Thyroid gland (tissue), 4 donors: ENCODE results near the gene HOXC4. TPM values are rescaled to one million over a fixed set of nuclear protein-coding genes. Genes with fewer than 3 reads are reported as not detected.
"Not testable (repeated sequence)": the region's sequence is repeated elsewhere in the genome, so short reads cannot be mapped to it uniquely, and the experiment has no call there.

Experiments used
- DNase-seq, 2 donors: peaks; one replicate each; pipeline ENCODE4 v3.0.0-alpha.2; 2019
- H3K27ac ChIP-seq, 3 donors: fragments of 200-600 bp; sonication (generic); 1 replicate in 2 of 3; 2 replicates in 1 of 3; pipeline ENCODE4 v1.5.1; 2016 to 2019; ENCODE audit warnings: mild to moderate bottlenecking in 1 of 3, moderate library complexity in 1 of 3
- H3K27me3 ChIP-seq: fragments of 200-600 bp; sonication (generic); one replicate; pipeline ENCODE4 v1.5.1; 2019
- H3K36me3 ChIP-seq, 2 donors: fragments of 200-600 bp; sonication (generic); one replicate each; pipeline ENCODE4 v1.5.1; 2016 to 2019
- H3K4me1 ChIP-seq, 2 donors: fragments of 200-600 bp; sonication (generic); one replicate each; pipeline ENCODE4 v1.5.1; 2017 to 2019
- H3K4me3 ChIP-seq, 3 donors: fragments of 200-600 bp; sonication (generic); replicated peaks in 1 of 3; 1 replicate in 2 of 3; 2 replicates in 1 of 3; pipeline ENCODE4 v1.5.1; 2016; ENCODE audit warnings: mild to moderate bottlenecking in 1 of 3
- H3K9me3 ChIP-seq: fragments of 200-600 bp; sonication (generic); one replicate; pipeline ENCODE4 v1.5.1; 2017
- CTCF ChIP-seq, 6 experiments: fragments of 200-600 bp in 3 of 6; fragments of 450-650 bp in 3 of 6; sonication (generic) in 3 of 6; IDR thresholded peaks; one replicate each; pipeline ENCODE4 v1.5.1; 2016 to 2019; ENCODE audit warnings: antibody characterized with exemption in 6 of 6, mild to moderate bottlenecking in 2 of 6, inconsistent platforms in 1 of 6, moderate library complexity in 1 of 6
- POLR2A ChIP-seq, 2 donors: fragments of 450-650 bp; IDR thresholded peaks; one replicate each; pipeline ENCODE4 v1.6.1; 2017; ENCODE audit warnings: antibody characterized with exemption in 2 of 2, mild to moderate bottlenecking in 2 of 2, moderate library complexity in 1 of 2
- WGBS, 2 donors: methylation state at CpG; one replicate each; pipeline ENCODE4 v1.1.5; 2017; 5-methylcytosine and 5-hydroxymethylcytosine counted together
- intact Hi-C: fragments of 100-400 bp; cut with DNase I; formaldehyde crosslinking; loops from one replicate; pipeline ENCODE4 v1.15.1; 2023
- total RNA-seq, 4 donors: library from RNA; depleted of rRNA; stranded (reverse); fragments of >200 nt; gene quantifications; one replicate each; pipeline ENCODE4 v1.2.3, GENCODE V29; 2016

The HOXC4 gene
- total RNA-seq, 4 donors from 2014 or later, result 0.22 to 0.27 TPM; not detected in 2

DNA sequence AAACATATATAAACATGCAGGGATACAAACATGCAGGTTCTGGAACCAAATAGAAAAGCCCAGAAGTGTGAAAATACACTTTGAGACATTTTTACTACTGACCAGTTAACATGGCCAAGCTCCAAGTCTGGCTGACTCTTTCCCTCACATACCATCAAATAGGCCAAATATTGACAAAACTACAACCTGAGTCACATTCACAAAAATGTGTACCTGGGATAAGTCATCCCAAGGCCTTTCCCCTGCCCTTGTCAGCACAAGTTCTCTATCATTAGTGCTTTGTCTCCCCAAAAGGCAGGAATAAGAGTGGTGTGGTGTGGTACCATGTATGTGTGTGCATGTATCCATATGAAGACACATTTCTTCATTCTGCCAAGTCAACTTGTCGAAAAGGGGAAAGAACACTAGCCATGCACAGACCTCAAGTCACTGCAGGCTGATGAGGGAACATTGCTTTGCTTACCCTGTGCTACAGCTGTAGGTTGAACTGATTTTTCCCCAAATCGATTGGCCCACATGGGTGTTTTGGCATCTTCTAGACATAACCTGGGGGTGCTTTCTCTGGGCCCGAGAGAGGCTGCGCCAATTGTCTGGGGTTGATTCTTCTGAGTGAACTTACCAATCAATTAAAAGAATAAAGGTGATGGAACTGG is 14.9 kb downstream of the HOXC4 start:
- Histone ChIP-seq H3K4me3 (no peak overlapping the region), H3K36me3 (no peaks in the 10 kb centered on the region), H3K27me3 (peaks cover 5% of the 10 kb centered on the region), H3K27ac (no peak overlapping the region), H3K4me1 (no peaks in the 10 kb centered on the region), H3K9me3 (no peaks in the 10 kb centered on the region)
- no peak for DNase-seq
- intact Hi-C loops, result no loop called here
- WGBS, 2 donors, result 84 to 90% methylated on average over 4 of the region's 4 CpGs
- TF ChIP-seq CTCF (IDR thresholded peaks at IDR 0.05) (no peak), POLR2A (IDR thresholded peaks at IDR 0.05) (no peak)

DNA sequence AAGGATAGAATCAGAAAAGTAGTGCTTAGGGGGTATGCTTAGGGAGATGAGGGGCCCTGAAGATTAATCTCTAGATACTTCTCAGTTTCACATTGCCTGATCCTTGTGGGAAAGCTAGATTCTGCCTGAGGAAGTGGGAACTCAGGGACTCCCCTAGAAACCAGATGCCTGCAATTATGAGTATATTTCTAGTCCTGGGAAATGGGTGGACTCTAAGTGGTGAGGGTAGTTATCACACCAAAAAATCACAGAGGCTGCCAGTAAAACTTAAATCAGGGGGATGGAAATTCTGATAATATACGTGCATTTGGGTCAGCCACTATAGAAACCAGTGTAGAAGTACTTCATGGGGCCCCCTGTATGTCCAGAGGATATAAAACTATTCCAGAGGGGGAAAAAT is 18.3 kb downstream of the HOXC4 start:
- no peaks in the 10 kb centered on the region for H3K36me3 ChIP-seq
- 50 to 56% methylated on average over 1 of the region's 1 CpG for WGBS, 2 donors
- no peak for DNase-seq
- no peaks in the 10 kb centered on the region for H3K9me3 ChIP-seq
- no peak overlapping the region for H3K27ac ChIP-seq
- intact Hi-C loops, result no loop called here
- H3K27me3 ChIP-seq, result no peaks in the 10 kb centered on the region
- H3K4me1 ChIP-seq, result no peaks in the 10 kb centered on the region
- TF ChIP-seq POLR2A (IDR thresholded peaks at IDR 0.05) (no peak), CTCF (IDR thresholded peaks at IDR 0.05) (no peak)
- H3K4me3 ChIP-seq, result no peak overlapping the region

GRCh38 chr12:54074308-54074707 is 20.7 kb downstream of the HOXC4 start:
- H3K4me3 ChIP-seq, result no peak overlapping the region
- H3K9me3 ChIP-seq, result no peaks in the 10 kb centered on the region
- no peak for TF ChIP-seq CTCF (IDR thresholded peaks at IDR 0.05)
- TF ChIP-seq POLR2A (IDR thresholded peaks at IDR 0.05), result no peak
- H3K4me1 ChIP-seq, result no peaks in the 10 kb centered on the region
- H3K27me3 ChIP-seq, result peaks cover 2% of the 10 kb centered on the region
- DNase-seq, result no peak
- H3K27ac ChIP-seq, result no peak overlapping the region
- 75 to 81% methylated on average over 6 of the region's 6 CpGs for WGBS, 2 donors
- no peaks in the 10 kb centered on the region for H3K36me3 ChIP-seq
- intact Hi-C loops, result no loop called here

DNA sequence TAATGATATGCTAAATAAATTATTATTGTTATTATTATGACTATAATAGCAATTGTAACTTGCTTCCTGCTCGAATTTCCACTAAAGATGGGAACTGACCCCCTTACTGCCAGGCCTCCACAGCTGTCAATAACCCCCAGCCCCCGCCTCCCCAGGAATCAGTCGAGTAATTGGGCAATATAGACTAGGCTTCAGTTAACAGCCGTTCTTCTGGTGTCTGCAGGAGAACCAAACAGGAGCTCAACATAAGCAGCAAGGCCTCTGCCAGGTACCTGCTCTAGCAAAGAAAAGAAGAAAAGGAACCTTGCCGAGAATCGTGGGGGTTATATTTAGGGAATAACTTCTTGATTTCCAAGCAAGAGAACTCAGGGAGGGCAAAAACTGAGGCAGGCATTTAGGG is 21.8 kb downstream of the HOXC4 start:
- H3K27me3 ChIP-seq, result peaks cover 4% of the 10 kb centered on the region
- H3K36me3 ChIP-seq, result no peaks in the 10 kb centered on the region
- H3K9me3 ChIP-seq, result no peaks in the 10 kb centered on the region
- TF ChIP-seq CTCF (IDR thresholded peaks at IDR 0.05) (no peak), POLR2A (IDR thresholded peaks at IDR 0.05) (no peak)
- no peaks in the 10 kb centered on the region for H3K4me1 ChIP-seq
- H3K4me3 ChIP-seq, result no peak overlapping the region
- DNase-seq, result no peak
- WGBS, 2 donors, result 34 to 51% methylated on average over 6 of the region's 6 CpGs
- no peak overlapping the region for H3K27ac ChIP-seq
- intact Hi-C loops, result no loop called here

DNA sequence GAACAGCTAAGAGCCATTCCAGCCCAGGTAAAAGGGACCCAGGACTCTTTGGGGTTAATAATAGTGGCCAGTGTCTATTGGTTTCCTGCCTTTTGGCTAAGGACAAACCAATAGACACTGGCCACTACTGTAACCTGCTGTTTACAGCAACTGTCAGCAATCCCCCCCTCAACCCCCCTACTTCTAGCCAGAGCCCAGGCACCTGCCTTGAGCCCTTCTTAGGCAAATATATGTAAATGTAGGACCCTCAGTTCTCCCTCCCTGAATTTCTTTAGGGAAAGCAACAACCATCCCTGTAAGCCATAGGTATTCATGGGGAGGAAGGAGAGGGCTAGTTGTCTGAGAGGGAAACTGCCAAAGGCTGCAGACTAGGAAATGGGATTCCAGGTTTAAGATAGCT is 22.3 kb downstream of the HOXC4 start:
- peaks cover 4% of the 10 kb centered on the region for H3K27me3 ChIP-seq
- intact Hi-C loops, result no loop called here
- no peak overlapping the region for H3K4me3 ChIP-seq
- no peak overlapping the region for H3K27ac ChIP-seq
- DNase-seq, result no peak
- no peaks in the 10 kb centered on the region for H3K9me3 ChIP-seq
- H3K36me3 ChIP-seq, result no peaks in the 10 kb centered on the region
- TF ChIP-seq CTCF (IDR thresholded peaks at IDR 0.05) (no peak), POLR2A (IDR thresholded peaks at IDR 0.05) (no peak)
- H3K4me1 ChIP-seq, result no peaks in the 10 kb centered on the region

DNA sequence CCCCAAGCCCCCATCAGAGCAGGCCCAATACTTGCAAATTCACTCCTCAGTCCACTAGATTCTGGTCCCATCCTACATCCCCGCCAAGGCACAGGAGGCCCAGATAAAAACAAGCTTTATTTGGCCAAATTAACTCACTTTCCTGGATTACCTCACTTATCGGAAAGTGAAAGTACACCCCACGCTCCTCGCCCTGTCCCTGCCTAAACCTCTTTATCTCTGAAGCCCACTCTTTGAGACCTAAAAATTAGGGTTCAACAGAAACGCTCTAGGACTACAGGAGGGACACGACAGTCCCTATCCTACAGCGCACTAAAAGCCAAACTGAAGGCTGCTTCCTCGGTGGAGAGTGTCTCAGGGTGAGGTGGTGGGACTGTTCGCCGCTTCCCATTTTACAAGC is 24.2 kb downstream of the HOXC4 start:
- not testable (repeated sequence) for DNase-seq

GRCh38 chr12:54079115-54079514 is 25.5 kb downstream of the HOXC4 start:
- H3K4me1 ChIP-seq, H3K9me3 ChIP-seq, DNase-seq, H3K4me3 ChIP-seq, H3K36me3 ChIP-seq, intact Hi-C loops, H3K27me3 ChIP-seq: not testable (repeated sequence)
- WGBS, 2 donors, result 20 to 44% methylated on average over 5 to 9 of the region's 9 CpGs
- H3K27ac ChIP-seq, result peak overlapping the region in 1 of 3 donors; percentile 33

More for the DNA sequence above, 24.2 kb downstream of the HOXC4 start:
- H3K4me1 ChIP-seq, H3K9me3 ChIP-seq, H3K27ac ChIP-seq, intact Hi-C loops, H3K27me3 ChIP-seq, H3K36me3 ChIP-seq, H3K4me3 ChIP-seq: not testable (repeated sequence)
- 40 to 47% methylated on average over 10 of the region's 10 CpGs for WGBS, 2 donors
